ENCODE measurements around the gene OSBPL8.

Gene OSBPL8

GRCh38 chr12:76399040-76399439, 160.5 kb downstream of the OSBPL8 start:
- Histone ChIP-seq H3K9me3 (ENCODE audit: insufficient read depth, low read length) (no peaks in the 10 kb centered on the region), H3K79me2 (ENCODE audit: insufficient read depth, low read length) (no peaks in the 10 kb centered on the region), H3K27ac (ENCODE audit: low read depth, low read length) (no peak overlapping the region), H3K9ac (ENCODE audit: low read length) (no peak overlapping the region), H4K20me1 (ENCODE audit: low read depth, low read length) (no peaks in the 10 kb centered on the region), H3F3A (ENCODE audit: insufficient read depth) (0 out of 2 replicates have a peak, but pooled peaks cover 4% of the 10 kb centered on the region), H2AFZ (ENCODE audit: low read depth, low read length, severe bottlenecking) (no peak overlapping the region), H3K4me2 (ENCODE audit: low read depth, low read length, poor library complexity, severe bottlenecking) (no peak overlapping the region), H3K4me3 (ENCODE audit: insufficient read depth, low read length, poor library complexity, severe bottlenecking) (no peak overlapping the region), H3K9me2 (replicated peaks; ENCODE audit: insufficient read depth, low read length) (no peaks in the 10 kb centered on the region), H3K36me3 (ENCODE audit: low read length) (peaks cover 4% of the 10 kb centered on the region; the same call in 1 of the 2 replicates), H3K27me3 (ENCODE audit: low read length) (no peaks in the 10 kb centered on the region)
- TF ChIP-seq EZH2phosphoT487 (conservative IDR thresholded peaks at IDR 0.05; ENCODE audit: low read length) = no peak
- TF ChIP-seq CTCF (IDR thresholded peaks at IDR 0.05; ENCODE audit: insufficient read depth, low read length, poor library complexity, severe bottlenecking) = no peak

- H4K20me1 ChIP-seq (ENCODE audit: low read depth, low read length) = no peaks in the 10 kb centered on the region
- no peak overlapping the region for H3K4me3 ChIP-seq (ENCODE audit: insufficient read depth, low read length, poor library complexity, severe bottlenecking)
- no peaks in the 10 kb centered on the region for H3K9me3 ChIP-seq (ENCODE audit: insufficient read depth, low read length)
- H3K79me2 ChIP-seq (ENCODE audit: insufficient read depth, low read length) = no peaks in the 10 kb centered on the region
- TF ChIP-seq CTCF (IDR thresholded peaks at IDR 0.05; ENCODE audit: insufficient read depth, low read length, poor library complexity, severe bottlenecking) = no peak
- no peak for TF ChIP-seq EZH2phosphoT487 (conservative IDR thresholded peaks at IDR 0.05; ENCODE audit: low read length)
- H3K27ac ChIP-seq (ENCODE audit: low read depth, low read length) = no peak overlapping the region
- no peaks in the 10 kb centered on the region for H3K27me3 ChIP-seq (ENCODE audit: low read length)
- no peak overlapping the region for H3K4me2 ChIP-seq (ENCODE audit: low read depth, low read length, poor library complexity, severe bottlenecking)
- no peak overlapping the region for H2AFZ ChIP-seq (ENCODE audit: low read depth, low read length, severe bottlenecking)
- peaks cover 4% of the 10 kb centered on the region; the same call in 1 of the 2 replicates for H3K36me3 ChIP-seq (ENCODE audit: low read length)
- H3K9me2 ChIP-seq (replicated peaks; ENCODE audit: insufficient read depth, low read length) = no peaks in the 10 kb centered on the region
- H3K9ac ChIP-seq (ENCODE audit: low read length) = no peak overlapping the region
- H3F3A ChIP-seq (ENCODE audit: insufficient read depth) = 0 out of 2 replicates have a peak, but pooled peaks cover 4% of the 10 kb centered on the region
Observed at GRCh38 chr12:76398106-76398505, 161.5 kb downstream of the OSBPL8 start.

GRCh38 chr12:76391461-76391860, 168.1 kb downstream of the OSBPL8 start:
- H3K4me3 ChIP-seq (ENCODE audit: insufficient read depth, low read length, poor library complexity, severe bottlenecking) = no peak overlapping the region
- no peaks in the 10 kb centered on the region for H4K20me1 ChIP-seq (ENCODE audit: low read depth, low read length)
- H3K4me2 ChIP-seq (ENCODE audit: low read depth, low read length, poor library complexity, severe bottlenecking) = no peak overlapping the region
- H3K9me3 ChIP-seq (ENCODE audit: insufficient read depth, low read length) = no peaks in the 10 kb centered on the region
- H3K27ac ChIP-seq (ENCODE audit: low read depth, low read length) = no peak overlapping the region
- 0 out of 2 replicates have a peak, but pooled peaks cover 4% of the 10 kb centered on the region for H3F3A ChIP-seq (ENCODE audit: insufficient read depth)
- TF ChIP-seq EZH2phosphoT487 (conservative IDR thresholded peaks at IDR 0.05; ENCODE audit: low read length) = no peak
- TF ChIP-seq CTCF (IDR thresholded peaks at IDR 0.05; ENCODE audit: insufficient read depth, low read length, poor library complexity, severe bottlenecking) = no peak
- no peaks in the 10 kb centered on the region for H3K79me2 ChIP-seq (ENCODE audit: insufficient read depth, low read length)
- no peak overlapping the region for H2AFZ ChIP-seq (ENCODE audit: low read depth, low read length, severe bottlenecking)
- peaks cover 8% of the 10 kb centered on the region; the same call in 1 of the 2 replicates for H3K36me3 ChIP-seq (ENCODE audit: low read length)
- no peaks in the 10 kb centered on the region for H3K27me3 ChIP-seq (ENCODE audit: low read length)
- no peaks in the 10 kb centered on the region for H3K9me2 ChIP-seq (replicated peaks; ENCODE audit: insufficient read depth, low read length)
- H3K9ac ChIP-seq (ENCODE audit: low read length) = no peak overlapping the region
